ENCODE results near the gene NUCKS1.

Gene NUCKS1

GRCh38 chr1:205750138-205751035 lies at the start of gene NUCKS1:
NUCKS1 (minus strand) TSS chr1:205750182; CDS start chr1:205749973, 209 bp downstream.
- peak; percentile 99 for DNase-seq

GRCh38 chr1:205798577-205798976 lies 48.6 kb upstream of the NUCKS1 start:
- DNase-seq: no peak

GRCh38 chr1:205797168-205797567 lies 47.2 kb upstream of the NUCKS1 start:
- DNase-seq: no peak

- no peak for DNase-seq
Observed at GRCh38 chr1:205794011-205794730, 44.2 kb upstream of the NUCKS1 start.

- no peak for DNase-seq
Observed at GRCh38 chr1:205792961-205793673, 43.1 kb upstream of the NUCKS1 start.

GRCh38 chr1:205792481-205792881 lies 42.5 kb upstream of the NUCKS1 start:
- DNase-seq: no peak

- peak; percentile 73 for DNase-seq
Observed at GRCh38 chr1:205791568-205792180, 41.7 kb upstream of the NUCKS1 start.

GRCh38 chr1:205787287-205787916 lies 37.4 kb upstream of the NUCKS1 start:
- no peak for DNase-seq

- DNase-seq: no peak
Observed at GRCh38 chr1:205786601-205787000, 36.6 kb upstream of the NUCKS1 start.

- DNase-seq: no peak
Observed at GRCh38 chr1:205785446-205785845, 35.5 kb upstream of the NUCKS1 start.

- DNase-seq: no peak
Observed at GRCh38 chr1:205783904-205784303, 33.9 kb upstream of the NUCKS1 start.

- DNase-seq: no peak
Observed at GRCh38 chr1:205783433-205783795, 33.4 kb upstream of the NUCKS1 start.

- no peak for DNase-seq
Observed at GRCh38 chr1:205782627-205783432, 32.8 kb upstream of the NUCKS1 start.

- DNase-seq: no peak
Observed at GRCh38 chr1:205780335-205780734, 30.4 kb upstream of the NUCKS1 start.

- DNase-seq: no peak
Observed at GRCh38 chr1:205777994-205778393, 28.0 kb upstream of the NUCKS1 start.

GRCh38 chr1:205775717-205776056 lies 25.7 kb upstream of the NUCKS1 start:
- no peak for DNase-seq

- DNase-seq: peak; percentile 88
Observed at GRCh38 chr1:205775015-205775716, 25.2 kb upstream of the NUCKS1 start, which contains the start of gene RAB29. RAB29 (minus strand) TSS chr1:205775482; CDS start chr1:205774956, 526 bp downstream.

- peak; percentile 41 for DNase-seq
Observed at GRCh38 chr1:205774198-205775014, 24.4 kb upstream of the NUCKS1 start.

GRCh38 chr1:205772607-205773032 lies 22.6 kb upstream of the NUCKS1 start:
- DNase-seq: no peak

- no peak for DNase-seq
Observed at GRCh38 chr1:205770618-205771017, 20.6 kb upstream of the NUCKS1 start.

Data from femur (tissue), 1 donor.